Neutrophil (primary cell): ENCODE data around the gene EPRS1.

ENCODE experiments used
- H3K27ac ChIP-seq: fragments of 200-600 bp; sonication (generic); 2 replicates; pipeline ENCODE4 v1.5.1; 2016; ENCODE audit warnings: mild to moderate bottlenecking, moderate library complexity
- H3K27me3 ChIP-seq: fragments of 200-600 bp; sonication (generic); 2 replicates; pipeline ENCODE4 v1.6.0; 2016; ENCODE audit warnings: mild to moderate bottlenecking
- H3K36me3 ChIP-seq: fragments of 200-600 bp; sonication (generic); 2 replicates; pipeline ENCODE4 v1.5.1; 2017
- H3K4me1 ChIP-seq, 2 experiments: fragments of 200-600 bp in 1 of 2; sonication (generic) in 1 of 2; 1 replicate in 1 of 2; 2 replicates in 1 of 2; pipeline versions ENCODE4 v1.5.1 to v1.6.1; 2013 to 2016; ENCODE audit warnings: low read depth in 1 of 2, low read length in 1 of 2, mild to moderate bottlenecking in 1 of 2, moderate library complexity in 1 of 2; ENCODE audit not compliant: control insufficient read depth in 1 of 2, insufficient read depth in 1 of 2
- H3K4me3 ChIP-seq, 2 experiments: fragments of 200-600 bp in 1 of 2; sonication (generic) in 1 of 2; 1 replicate in 1 of 2; 2 replicates in 1 of 2; pipeline ENCODE4 v1.5.1; 2013 to 2016; ENCODE audit warnings: low read depth in 1 of 2, low read length in 1 of 2, mild to moderate bottlenecking in 1 of 2, moderate library complexity in 1 of 2
- H3K9me3 ChIP-seq: fragments of 200-600 bp; sonication (generic); 2 replicates; pipeline ENCODE4 v1.5.1; 2016
- TF ChIP-seq, protein P1 (sequence below): fragments of 200-600 bp; sonication (generic); IDR thresholded peaks from 2 replicates; pipeline ENCODE4 v1.5.1; 2016; ENCODE audit warnings: antibody characterized with exemption

Gene EPRS1

DNA sequence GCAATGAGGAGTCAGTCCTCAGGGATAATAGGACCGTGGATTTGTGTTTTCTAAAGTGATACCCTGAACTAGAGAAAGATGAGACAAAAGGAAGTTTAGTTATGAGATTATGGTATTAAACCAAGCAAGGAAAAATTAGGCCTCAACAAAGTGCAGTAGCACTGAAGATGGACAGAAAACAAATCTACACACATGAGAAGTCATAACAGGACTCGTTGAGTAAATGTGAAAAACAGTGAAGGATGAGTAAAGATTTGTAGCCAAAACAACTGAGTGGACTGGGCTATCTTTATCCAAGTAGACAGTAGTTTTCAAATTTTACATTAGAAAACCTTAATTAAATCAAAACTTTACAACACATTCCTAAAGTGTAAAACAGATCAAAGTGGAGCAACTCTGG lies 15.0 kb downstream of the EPRS1 start:
- H3K4me1 ChIP-seq = no peaks in the 10 kb centered on the region
- TF ChIP-seq, protein P1, sequence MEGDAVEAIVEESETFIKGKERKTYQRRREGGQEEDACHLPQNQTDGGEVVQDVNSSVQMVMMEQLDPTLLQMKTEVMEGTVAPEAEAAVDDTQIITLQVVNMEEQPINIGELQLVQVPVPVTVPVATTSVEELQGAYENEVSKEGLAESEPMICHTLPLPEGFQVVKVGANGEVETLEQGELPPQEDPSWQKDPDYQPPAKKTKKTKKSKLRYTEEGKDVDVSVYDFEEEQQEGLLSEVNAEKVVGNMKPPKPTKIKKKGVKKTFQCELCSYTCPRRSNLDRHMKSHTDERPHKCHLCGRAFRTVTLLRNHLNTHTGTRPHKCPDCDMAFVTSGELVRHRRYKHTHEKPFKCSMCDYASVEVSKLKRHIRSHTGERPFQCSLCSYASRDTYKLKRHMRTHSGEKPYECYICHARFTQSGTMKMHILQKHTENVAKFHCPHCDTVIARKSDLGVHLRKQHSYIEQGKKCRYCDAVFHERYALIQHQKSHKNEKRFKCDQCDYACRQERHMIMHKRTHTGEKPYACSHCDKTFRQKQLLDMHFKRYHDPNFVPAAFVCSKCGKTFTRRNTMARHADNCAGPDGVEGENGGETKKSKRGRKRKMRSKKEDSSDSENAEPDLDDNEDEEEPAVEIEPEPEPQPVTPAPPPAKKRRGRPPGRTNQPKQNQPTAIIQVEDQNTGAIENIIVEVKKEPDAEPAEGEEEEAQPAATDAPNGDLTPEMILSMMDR = no peak
- peaks cover 32% of the 10 kb centered on the region for H3K36me3 ChIP-seq
- no peaks in the 10 kb centered on the region for H3K27me3 ChIP-seq
- H3K4me3 ChIP-seq = no peak overlapping the region
- H3K9me3 ChIP-seq = no peaks in the 10 kb centered on the region
- no peak overlapping the region for H3K27ac ChIP-seq

DNA sequence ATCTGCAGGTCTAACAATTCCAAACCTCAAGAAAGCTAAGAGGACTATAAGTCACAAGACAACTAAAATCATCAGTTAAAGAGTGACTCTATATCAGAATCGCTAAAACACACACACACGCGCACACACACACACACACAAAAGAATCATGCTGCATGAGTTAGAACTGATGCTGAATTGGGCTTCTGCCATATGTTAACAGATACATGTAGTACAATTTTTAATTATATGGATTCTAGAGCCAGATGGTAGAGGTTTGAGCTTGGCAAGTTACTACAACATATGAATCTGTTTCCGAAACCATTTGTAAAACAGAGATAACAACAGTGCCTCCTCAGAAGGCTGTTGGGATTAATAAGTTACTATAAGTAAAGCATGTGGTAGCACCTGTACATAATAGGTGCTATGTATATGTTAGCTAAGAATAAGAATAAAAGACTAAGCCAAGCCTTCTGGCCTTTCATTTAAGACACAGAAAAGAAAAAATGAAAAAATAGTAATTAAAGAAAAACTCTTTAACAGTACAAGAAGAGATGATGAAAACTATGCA lies 17.9 kb downstream of the EPRS1 start:
- Histone ChIP-seq H3K27ac (no peak overlapping the region), H3K9me3 (no peaks in the 10 kb centered on the region), H3K4me1 (no peaks in the 10 kb centered on the region), H3K27me3 (no peaks in the 10 kb centered on the region), H3K36me3 (peaks cover 43% of the 10 kb centered on the region), H3K4me3 (no peak overlapping the region)
- TF ChIP-seq, protein P1 = no peak

DNA sequence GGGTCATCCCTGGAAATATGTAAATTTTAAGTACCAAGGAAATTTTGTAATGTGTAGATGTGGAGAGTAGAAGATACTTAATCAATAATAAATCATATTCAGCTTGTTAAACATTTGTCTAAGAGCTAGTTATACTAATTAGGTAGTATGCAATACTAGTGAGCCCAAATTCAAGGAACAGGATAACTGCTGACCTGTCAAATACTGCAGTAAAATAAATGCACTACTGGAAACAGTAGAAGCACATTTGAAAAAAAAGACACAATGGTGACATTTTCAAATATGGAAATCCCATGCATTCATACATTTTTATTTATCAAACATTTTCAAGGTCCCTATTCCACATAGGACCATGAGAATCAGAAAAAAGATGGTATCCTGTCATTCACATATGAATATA lies 27.2 kb downstream of the EPRS1 start:
- no peaks in the 10 kb centered on the region for H3K9me3 ChIP-seq
- TF ChIP-seq, protein P1 = no peak
- H3K27me3 ChIP-seq = no peaks in the 10 kb centered on the region
- peaks cover 57% of the 10 kb centered on the region for H3K36me3 ChIP-seq
- no peak overlapping the region for H3K4me3 ChIP-seq
- no peaks in the 10 kb centered on the region for H3K4me1 ChIP-seq
- H3K27ac ChIP-seq = no peak overlapping the region

DNA sequence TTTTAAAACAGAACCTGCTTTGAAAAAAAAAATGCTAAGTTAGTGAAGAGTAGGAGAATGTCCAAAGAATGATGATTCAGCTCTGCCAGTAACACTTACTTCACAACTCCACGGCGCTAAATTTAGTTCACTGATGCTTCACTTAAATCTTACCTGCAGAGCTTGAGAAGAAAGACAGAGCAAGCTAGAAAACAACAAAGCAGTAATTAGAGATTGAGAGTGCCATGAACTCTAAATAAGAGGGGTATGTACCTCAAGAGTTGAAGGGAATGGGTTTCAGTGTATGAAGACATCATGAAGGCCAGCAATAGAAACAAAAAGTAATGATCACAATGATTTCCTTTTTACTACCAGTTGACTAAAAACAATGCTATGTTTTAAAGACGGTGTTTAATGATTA lies 32.8 kb downstream of the EPRS1 start:
- no peak overlapping the region for H3K27ac ChIP-seq
- H3K9me3 ChIP-seq = no peaks in the 10 kb centered on the region
- H3K36me3 ChIP-seq = peaks cover 50% of the 10 kb centered on the region
- no peaks in the 10 kb centered on the region for H3K27me3 ChIP-seq
- no peaks in the 10 kb centered on the region for H3K4me1 ChIP-seq
- TF ChIP-seq, protein P1 = no peak
- no peak overlapping the region for H3K4me3 ChIP-seq

DNA sequence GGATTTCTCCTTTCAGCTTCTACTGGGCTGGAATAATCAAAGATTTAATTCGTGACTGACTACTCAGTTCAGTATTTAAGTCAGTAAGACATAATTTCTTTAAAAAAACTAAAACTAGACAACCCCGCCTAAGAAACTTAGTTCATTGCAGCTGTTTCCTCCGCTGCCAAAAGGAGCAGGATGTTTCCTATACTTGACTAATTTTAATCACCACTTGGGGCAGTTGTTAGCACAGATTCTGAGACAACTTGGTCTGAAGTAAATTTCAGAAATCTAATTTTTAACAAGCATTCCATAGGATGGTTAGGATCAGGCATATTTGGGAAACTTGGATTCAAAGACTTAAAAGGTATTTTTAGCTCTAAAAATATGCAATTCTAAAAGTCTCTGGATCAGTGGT lies 34.0 kb downstream of the EPRS1 start:
- H3K4me3 ChIP-seq = no peak overlapping the region
- H3K4me1 ChIP-seq = no peaks in the 10 kb centered on the region
- H3K9me3 ChIP-seq = no peaks in the 10 kb centered on the region
- peaks cover 49% of the 10 kb centered on the region for H3K36me3 ChIP-seq
- TF ChIP-seq, protein P1 = no peak
- H3K27me3 ChIP-seq = no peaks in the 10 kb centered on the region
- no peak overlapping the region for H3K27ac ChIP-seq

DNA sequence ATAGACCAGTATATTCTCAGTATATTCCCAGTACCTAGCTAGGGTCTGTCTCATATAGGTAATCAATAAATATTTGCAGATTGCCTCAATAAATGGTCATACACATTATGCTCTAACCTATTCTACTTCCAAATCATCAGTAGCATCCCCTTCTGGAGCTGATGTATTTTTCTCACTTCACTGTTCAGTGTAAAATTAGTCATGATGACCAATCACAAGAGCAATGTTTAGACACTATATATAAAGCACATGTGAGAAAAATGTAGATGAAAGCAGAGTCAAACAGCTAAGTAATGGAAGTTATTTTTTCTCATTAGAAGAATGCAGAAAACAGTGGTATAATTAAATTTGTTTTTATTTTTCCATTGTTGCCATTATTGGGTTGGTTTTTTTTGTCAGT lies 34.7 kb downstream of the EPRS1 start:
- H3K4me1 ChIP-seq = no peaks in the 10 kb centered on the region
- no peaks in the 10 kb centered on the region for H3K9me3 ChIP-seq
- H3K27ac ChIP-seq = no peak overlapping the region
- no peaks in the 10 kb centered on the region for H3K27me3 ChIP-seq
- TF ChIP-seq, protein P1 = no peak
- H3K36me3 ChIP-seq = peaks cover 53% of the 10 kb centered on the region
- no peak overlapping the region for H3K4me3 ChIP-seq
